Mesenchymal stem cell (in vitro differentiated cells and primary cell): ENCODE measurements around the gene CHMP4A.
"Not testable (repeated sequence)": the region's sequence is repeated elsewhere in the genome, so short reads cannot be mapped to it uniquely, and the experiment has no call there.

ENCODE experiments used
- DNase-seq: peaks from one replicate; pipeline ENCODE4 v3.0.0-alpha.2; 2013
- H2AFZ ChIP-seq: one replicate; pipeline ENCODE4 v1.6.1; 2013; ENCODE audit warnings: low read depth, mild to moderate bottlenecking, control low read depth, inconsistent platforms, low read length, moderate library complexity
- H2AK5ac ChIP-seq: 2 replicates; pipeline ENCODE4 v1.6.1; 2013; ENCODE audit warnings: low read length, moderate library complexity, mild to moderate bottlenecking, inconsistent platforms; ENCODE audit not compliant: severe bottlenecking
- H2BK120ac ChIP-seq: one replicate; pipeline ENCODE4 v1.6.1; 2013; ENCODE audit warnings: low read depth, mild to moderate bottlenecking, inconsistent platforms, low read length, moderate library complexity
- H2BK12ac ChIP-seq, 2 experiments: one replicate each; pipeline ENCODE4 v1.6.1; 2013; ENCODE audit warnings: inconsistent platforms in 2 of 2, low read length in 2 of 2, mild to moderate bottlenecking in 2 of 2, moderate library complexity in 2 of 2, control low read depth in 1 of 2
- H2BK15ac ChIP-seq: one replicate; pipeline ENCODE4 v1.6.1; 2013; ENCODE audit warnings: mild to moderate bottlenecking, low read depth, inconsistent platforms; ENCODE audit not compliant: poor library complexity, severe bottlenecking
- H2BK5ac ChIP-seq: 2 replicates; pipeline ENCODE4 v1.6.1; 2013; ENCODE audit warnings: low read depth, mild to moderate bottlenecking, low read length, control low read depth, inconsistent platforms; ENCODE audit not compliant: poor library complexity, severe bottlenecking
- H3K14ac ChIP-seq, 2 experiments: one replicate each; pipeline ENCODE4 v1.6.1; 2013; ENCODE audit warnings: inconsistent platforms in 2 of 2, low read length in 2 of 2, control low read depth in 1 of 2, mild to moderate bottlenecking in 1 of 2, moderate library complexity in 1 of 2
- H3K18ac ChIP-seq, 2 experiments: one replicate each; pipeline ENCODE4 v1.6.1; 2013; ENCODE audit warnings: inconsistent platforms in 2 of 2, low read length in 2 of 2, control low read depth in 1 of 2, low read depth in 1 of 2, mild to moderate bottlenecking in 1 of 2
- H3K23ac ChIP-seq, 2 experiments: one replicate each; pipeline ENCODE4 v1.6.1; 2013; ENCODE audit warnings: inconsistent platforms in 2 of 2, low read length in 2 of 2, mild to moderate bottlenecking in 2 of 2, moderate library complexity in 2 of 2, control low read depth in 1 of 2
- H3K27ac ChIP-seq: 2 replicates; pipeline ENCODE4 v1.5.1; 2013; ENCODE audit warnings: mild to moderate bottlenecking, moderate library complexity, low read length, control low read depth, inconsistent platforms; ENCODE audit not compliant: poor library complexity, severe bottlenecking
- H3K27me3 ChIP-seq, 2 experiments: 2 replicates each; pipeline versions ENCODE4 v1.6.1 to v1.7.0; 2013; ENCODE audit warnings: low read length in 2 of 2, mild to moderate bottlenecking in 2 of 2, moderate library complexity in 2 of 2, control low read depth in 1 of 2, inconsistent platforms in 1 of 2; ENCODE audit not compliant: control insufficient read depth in 1 of 2, insufficient read depth in 1 of 2
- H3K36me3 ChIP-seq, 2 experiments: 2 replicates each; pipeline versions ENCODE4 v1.6.1 to v1.7.0; 2013; ENCODE audit warnings: low read length in 2 of 2, control low read depth in 1 of 2, inconsistent platforms in 1 of 2, low read depth in 1 of 2, mild to moderate bottlenecking in 1 of 2; ENCODE audit not compliant: insufficient read depth in 2 of 2, control insufficient read depth in 1 of 2
- H3K4ac ChIP-seq, 2 experiments: one replicate each; pipeline ENCODE4 v1.6.1; 2013; ENCODE audit warnings: inconsistent platforms in 2 of 2, low read length in 2 of 2, mild to moderate bottlenecking in 2 of 2, moderate library complexity in 2 of 2, control low read depth in 1 of 2, low read depth in 1 of 2
- H3K4me1 ChIP-seq: 2 replicates; pipeline ENCODE4 v1.6.1; 2013; ENCODE audit warnings: low read depth, low read length, control low read depth; ENCODE audit not compliant: control insufficient read depth, insufficient read depth
- H3K4me2 ChIP-seq: 2 replicates; pipeline ENCODE4 v1.6.1; 2013; ENCODE audit warnings: low read length, mild to moderate bottlenecking, inconsistent platforms; ENCODE audit not compliant: poor library complexity, severe bottlenecking
- H3K4me3 ChIP-seq, 2 experiments: 2 replicates each; pipeline versions ENCODE4 v1.5.1 to v1.7.0; 2013; ENCODE audit warnings: low read length in 2 of 2, mild to moderate bottlenecking in 2 of 2, control low read depth in 1 of 2, low read depth in 1 of 2; ENCODE audit not compliant: insufficient read depth in 1 of 2
- H3K79me1 ChIP-seq: replicated peaks from 2 replicates; pipeline ENCODE4 v1.6.1; 2013; ENCODE audit warnings: mild to moderate bottlenecking, control low read depth, low read length, inconsistent platforms; ENCODE audit not compliant: poor library complexity, severe bottlenecking
- H3K9ac ChIP-seq: 2 replicates; pipeline ENCODE4 v1.7.0; 2013; ENCODE audit warnings: mild to moderate bottlenecking, low read length, moderate library complexity
- H3K9me3 ChIP-seq: 2 replicates; pipeline ENCODE4 v1.7.0; 2013; ENCODE audit warnings: mild to moderate bottlenecking, low read length; ENCODE audit not compliant: control insufficient read depth
- H4K8ac ChIP-seq: one replicate; pipeline ENCODE4 v1.6.1; 2013; ENCODE audit warnings: inconsistent platforms, mild to moderate bottlenecking, low read length, moderate library complexity
- H4K91ac ChIP-seq: one replicate; pipeline ENCODE4 v1.6.1; 2013; ENCODE audit warnings: mild to moderate bottlenecking, low read length, inconsistent platforms
- WGBS: methylation state at CpG from one replicate; pipeline ENCODE4 v1.1.7; 2013; ENCODE audit warnings: mixed read lengths; 5-methylcytosine and 5-hydroxymethylcytosine counted together

CHMP4A gene

GRCh38 chr14:24249230-24250021, 36.1 kb upstream of the CHMP4A start:
- H3K4ac ChIP-seq, result no peak overlapping the region
- 76% methylated on average over 11 of the region's 13 CpGs for WGBS
- H2BK120ac ChIP-seq, result no peak overlapping the region
- peaks cover 4 to 11% of the 10 kb centered on the region in 2 experiments for H3K36me3 ChIP-seq
- no peak overlapping the region for H2BK5ac ChIP-seq
- no peak overlapping the region for H3K14ac ChIP-seq
- H3K4me3 ChIP-seq, result no peak overlapping the region
- H3K9me3 ChIP-seq, result no peaks in the 10 kb centered on the region
- peaks cover 8% of the 10 kb centered on the region for H3K4me1 ChIP-seq
- H3K9ac ChIP-seq, result no peak overlapping the region
- H3K4me2 ChIP-seq, result no peak overlapping the region
- H2BK15ac ChIP-seq, result no peak overlapping the region
- no peak for DNase-seq
- H3K27me3 ChIP-seq, result no peaks in the 10 kb centered on the region
- H4K91ac ChIP-seq, result no peak overlapping the region
- no peak overlapping the region for H3K18ac ChIP-seq
- no peaks in the 10 kb centered on the region for H3K79me1 ChIP-seq
- H4K8ac ChIP-seq, result peak overlapping the region; percentile 48
- no peak overlapping the region for H2BK12ac ChIP-seq
- no peak overlapping the region for H3K27ac ChIP-seq
- H2AFZ ChIP-seq, result no peak overlapping the region
- H2AK5ac ChIP-seq, result no peak overlapping the region
- no peak overlapping the region for H3K23ac ChIP-seq

- Histone ChIP-seq H3K9me3 (no peaks in the 10 kb centered on the region), H3K27ac (no peak overlapping the region), H3K9ac (no peak overlapping the region), H3K4me2 (no peak overlapping the region), H3K4me1 (peaks cover 9% of the 10 kb centered on the region), H2BK15ac (no peak overlapping the region), H2BK12ac (no peak overlapping the region), H3K4ac (no peak overlapping the region), H3K14ac (no peak overlapping the region), H3K18ac (no peak overlapping the region), H3K79me1 (no peaks in the 10 kb centered on the region), H2BK5ac (no peak overlapping the region), H3K27me3 (no peaks in the 10 kb centered on the region), H2AK5ac (no peak overlapping the region), H3K4me3 (no peak overlapping the region), H3K23ac (no peak overlapping the region), H4K91ac (no peak overlapping the region), H2BK120ac (no peak overlapping the region), H4K8ac (no peak overlapping the region), H2AFZ (no peak overlapping the region), H3K36me3 (peaks cover 0 to 4% of the 10 kb centered on the region in 2 experiments)
- 87% methylated on average over 7 of the region's 7 CpGs for WGBS
- no peak for DNase-seq
Observed at GRCh38 chr14:24247422-24247821, 34.1 kb upstream of the CHMP4A start.

- Histone ChIP-seq H3K4ac (no peak overlapping the region), H2BK120ac (no peak overlapping the region), H3K27ac (no peak overlapping the region), H3K14ac (no peak overlapping the region), H2BK12ac (no peak overlapping the region), H2BK15ac (no peak overlapping the region), H2AK5ac (no peak overlapping the region), H4K8ac (peak overlapping the region; percentile 53), H2BK5ac (no peak overlapping the region), H4K91ac (no peak overlapping the region), H3K9ac (peak overlapping the region; percentile 73), H3K4me3 (no peak overlapping the region), H3K18ac (no peak overlapping the region), H3K36me3 (peaks cover 0 to 4% of the 10 kb centered on the region in 2 experiments), H2AFZ (no peak overlapping the region), H3K27me3 (no peaks in the 10 kb centered on the region), H3K23ac (no peak overlapping the region), H3K9me3 (no peaks in the 10 kb centered on the region), H3K4me2 (no peak overlapping the region), H3K79me1 (no peaks in the 10 kb centered on the region), H3K4me1 (peaks cover 5% of the 10 kb centered on the region)
- DNase-seq, result peak; percentile 58
- 84% methylated on average over 3 of the region's 3 CpGs for WGBS
Observed at GRCh38 chr14:24246765-24247212, 33.5 kb upstream of the CHMP4A start.

- not testable (repeated sequence) for H4K8ac ChIP-seq, H2AK5ac ChIP-seq, H3K18ac ChIP-seq, DNase-seq, H2AFZ ChIP-seq, H4K91ac ChIP-seq, H3K27me3 ChIP-seq, H3K23ac ChIP-seq, H3K4me2 ChIP-seq, H3K14ac ChIP-seq, H2BK15ac ChIP-seq, H3K79me1 ChIP-seq, H2BK120ac ChIP-seq, H3K27ac ChIP-seq, H3K9me3 ChIP-seq, H3K4me3 ChIP-seq, H3K4ac ChIP-seq, H3K9ac ChIP-seq, H2BK5ac ChIP-seq
- peak overlapping the region in 1 of 2 experiments; percentile 19 for H2BK12ac ChIP-seq
- H3K36me3 ChIP-seq, result peaks cover 9 to 13% of the 10 kb centered on the region in 2 experiments
- 96% methylated on average over 11 of the region's 11 CpGs for WGBS
- peaks cover 12% of the 10 kb centered on the region for H3K4me1 ChIP-seq
Observed at GRCh38 chr14:24245350-24245749, 32.1 kb upstream of the CHMP4A start.
